Fibroblast of peridontal ligament (primary cell): Measurements from ENCODE around the gene FZD7.
A peak's percentile ranks its signal among the peaks of the same experiment; 100 is the strongest.

Experiments
- DNase-seq: peaks from one replicate; pipeline ENCODE4 v3.0.0-alpha.2; 2010; ENCODE audit errors: extremely low read depth

FZD7 gene

DNA sequence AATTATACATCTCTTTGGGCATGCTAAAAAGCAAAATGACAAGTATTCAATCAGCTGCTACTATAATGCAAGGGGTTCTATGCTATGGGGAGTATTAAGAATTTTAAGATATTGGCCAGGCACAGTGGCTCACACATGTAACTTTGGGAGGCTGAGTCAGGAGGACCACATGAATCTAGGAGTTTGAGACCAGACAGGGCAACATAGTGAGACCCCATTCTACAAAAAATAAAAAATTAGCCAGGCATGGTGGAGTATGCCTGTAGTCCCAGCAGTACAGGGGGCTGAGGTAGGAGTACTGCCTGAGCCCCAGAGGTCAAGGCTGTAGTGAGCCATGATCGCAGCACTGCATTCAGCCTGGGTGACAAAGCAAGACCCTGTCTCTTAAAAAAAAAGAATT is 33.9 kb downstream of the FZD7 start:
- no peak for DNase-seq

DNA sequence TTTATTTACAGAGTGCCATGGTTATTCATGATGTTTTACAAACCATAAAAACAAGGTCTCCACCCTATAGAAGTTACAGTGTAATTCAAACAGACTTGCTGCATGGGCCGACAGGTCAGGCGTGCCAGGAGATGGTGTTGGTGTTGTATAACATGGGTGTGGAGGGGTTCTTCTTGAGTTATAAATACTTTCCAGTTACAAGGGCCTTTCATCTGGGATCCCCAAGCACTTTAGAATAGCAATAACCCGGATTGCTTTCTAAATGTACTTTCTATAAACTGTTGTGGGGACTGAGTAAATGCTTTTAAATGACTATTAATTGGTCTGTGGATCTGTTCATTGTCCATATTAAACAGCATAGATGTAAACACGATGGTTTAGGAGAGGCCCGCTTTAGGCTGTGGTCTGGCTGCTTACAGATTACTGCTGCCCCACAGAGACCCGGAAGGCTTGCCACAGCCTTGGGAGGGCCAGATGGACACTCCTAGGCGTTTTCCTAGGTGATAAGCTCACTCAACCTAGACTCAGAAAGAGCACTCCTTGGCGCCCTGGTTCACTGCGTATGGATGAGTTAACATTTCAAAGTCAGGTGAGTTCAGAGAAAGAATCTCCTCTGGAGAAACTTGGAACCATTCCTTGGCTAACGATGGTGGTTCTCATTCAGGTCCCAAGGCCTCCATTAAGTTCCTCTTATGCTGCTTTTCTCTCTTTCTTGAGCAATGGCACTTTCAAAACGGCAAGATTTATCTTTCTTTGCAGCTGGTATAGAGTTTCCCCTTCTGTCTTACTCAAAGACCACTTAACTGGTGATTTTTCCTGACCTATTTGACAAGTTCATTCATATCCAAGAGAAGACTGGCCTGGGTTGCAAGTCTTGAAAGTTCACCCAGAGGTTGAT is 35.8 kb downstream of the FZD7 start:
- DNase-seq, result no peak

DNA sequence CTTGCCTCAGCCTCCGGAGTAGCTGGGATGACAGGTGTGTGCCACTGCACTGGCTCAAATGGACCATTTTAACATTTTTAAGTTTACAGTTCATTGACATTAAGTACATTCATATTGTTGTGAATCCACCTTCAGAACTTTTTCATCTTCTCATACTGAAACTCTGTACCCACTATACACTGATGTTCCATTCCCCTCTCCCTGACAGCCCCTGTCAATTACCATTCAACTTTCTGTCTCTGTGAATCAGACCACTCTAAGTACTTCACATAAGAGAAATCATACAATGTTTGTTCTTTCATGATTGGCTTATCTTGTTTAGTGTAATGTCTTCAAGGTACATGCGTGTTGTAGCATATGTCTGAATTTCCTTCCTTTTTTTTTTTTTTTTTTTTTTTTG is 37.5 kb downstream of the FZD7 start:
- DNase-seq, result no peak

DNA sequence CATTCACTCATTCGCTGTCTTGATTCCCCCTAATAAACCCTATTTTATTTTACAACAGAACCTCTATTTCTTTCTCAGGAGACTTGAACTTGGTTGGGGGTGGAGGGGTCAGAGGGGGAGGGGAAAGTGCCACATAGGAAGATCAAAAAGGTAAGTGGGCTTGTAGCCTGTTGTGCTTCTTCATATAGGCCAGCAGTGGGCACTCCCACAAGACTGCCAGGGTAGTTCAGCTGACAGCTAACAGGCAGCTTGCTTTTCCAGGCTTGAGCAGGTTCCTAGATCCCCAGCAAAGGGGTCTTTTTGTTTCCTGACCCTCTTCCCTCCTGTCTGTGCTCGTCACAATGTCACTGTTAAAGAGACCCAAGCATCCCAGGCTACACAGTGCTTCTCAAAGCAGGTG is 38.6 kb downstream of the FZD7 start:
- no peak for DNase-seq

DNA sequence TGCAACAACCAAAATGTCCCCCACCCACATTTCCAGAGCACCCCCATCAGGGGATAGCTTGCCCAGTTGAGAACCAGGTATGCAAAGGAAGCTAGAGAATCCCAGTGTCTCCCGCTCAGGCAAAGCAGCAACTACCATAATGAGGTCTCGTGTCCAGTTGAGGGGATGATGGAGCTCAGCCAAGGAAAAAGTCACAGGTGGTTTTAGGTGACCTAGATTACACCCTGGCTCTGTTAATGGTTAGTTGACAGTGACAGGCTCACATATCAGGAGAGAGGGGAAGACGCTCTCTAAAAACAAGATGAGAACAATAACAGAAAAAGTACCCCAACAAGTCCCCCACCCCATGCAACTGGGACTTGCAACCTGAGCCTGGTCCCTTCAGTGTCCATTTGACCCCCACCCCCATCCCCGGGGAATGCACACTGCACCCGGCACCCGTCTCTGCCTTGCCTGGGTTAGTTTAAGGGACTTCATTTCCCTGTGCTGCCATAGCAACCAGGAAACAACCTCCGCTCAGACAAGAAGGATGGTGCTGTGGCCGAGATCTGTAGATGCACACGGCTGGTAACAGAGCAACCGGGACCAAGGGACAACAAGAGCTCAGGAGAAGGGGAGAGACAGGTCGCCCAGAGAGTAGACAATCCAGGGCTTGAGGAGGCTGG is 39.2 kb downstream of the FZD7 start, which contains the start of gene KIAA2012:
Gene KIAA2012, plus strand, starts transcription at position 519 of the 665 bp plus-strand sequence. CDS start 373 bp downstream, outside the sequence.
- DNase-seq, result no peak

DNA sequence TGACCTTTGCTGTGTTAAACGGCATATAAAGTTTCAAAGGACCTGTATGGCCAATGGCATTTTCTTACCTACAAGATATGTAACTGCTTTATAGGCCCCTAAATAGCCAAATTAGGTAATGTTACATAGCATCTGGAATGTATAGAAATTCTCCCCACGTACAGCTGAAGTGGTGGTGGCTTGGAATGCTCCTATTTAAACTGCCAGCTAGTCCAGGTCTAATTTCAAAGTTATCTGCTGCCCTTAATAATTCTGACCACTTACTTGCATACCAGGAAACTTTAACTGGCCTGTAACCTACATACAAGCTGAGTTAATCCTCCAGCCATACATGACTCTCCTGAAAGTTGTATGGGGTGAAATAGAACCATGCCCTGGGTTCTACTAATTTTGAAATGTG is 40.7 kb downstream of the FZD7 start:
- no peak for DNase-seq

DNA sequence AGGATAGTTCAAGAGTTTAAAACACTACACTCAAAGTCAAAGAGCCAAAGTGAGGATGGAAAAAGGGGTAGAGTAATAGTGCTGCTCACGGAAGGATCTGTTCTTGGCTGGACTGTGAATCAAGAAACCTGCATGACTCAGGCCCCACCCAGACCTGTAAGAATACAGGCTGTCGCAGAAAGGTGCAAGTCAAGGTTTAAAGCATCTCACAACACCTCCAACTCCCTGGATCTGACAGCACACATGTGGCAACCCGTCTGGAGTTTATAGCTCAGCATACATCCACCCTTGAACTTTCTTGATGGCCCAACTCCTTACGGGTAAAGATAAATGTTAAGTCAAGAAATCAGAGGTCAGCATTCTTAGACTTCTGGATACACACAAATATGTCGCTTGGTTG is 45.7 kb downstream of the FZD7 start:
- no peak for DNase-seq

DNA sequence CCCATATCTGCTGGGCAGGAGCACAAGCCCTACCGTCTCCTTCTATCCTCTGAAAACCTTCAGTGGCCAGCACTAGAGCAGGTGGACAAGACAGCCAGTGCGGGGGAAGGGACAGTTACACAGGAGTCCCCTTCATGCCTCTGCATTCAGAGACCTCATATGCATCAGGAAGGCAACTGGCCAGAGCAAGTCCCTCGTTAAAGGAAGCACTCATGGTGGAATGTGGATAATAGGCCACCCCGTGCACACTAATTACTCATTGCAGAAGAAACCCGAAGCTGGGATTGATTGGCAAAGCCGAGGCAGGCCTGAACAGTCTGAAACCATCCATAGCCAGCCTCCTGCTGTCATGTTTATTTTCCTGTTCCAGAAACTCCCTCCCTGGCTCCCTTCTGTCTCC is 50.6 kb downstream of the FZD7 start:
- DNase-seq, result peak; percentile 51
